CD4-positive, alpha-beta T cell treated with Interleukin-12 subunit alpha and Interleukin-12 subunit beta, for 1 hour (primary cell): ENCODE data around the gene HLA-F.

Experiments
- DNase-seq: peaks from one replicate; pipeline ENCODE4 v3.0.0-alpha.2; 2020

HLA-F gene

GRCh38 chr6:29744621-29745020 lies 21.4 kb downstream of the HLA-F start:
- no peak for DNase-seq

GRCh38 chr6:29745386-29745785 lies 22.2 kb downstream of the HLA-F start:
- no peak for DNase-seq

GRCh38 chr6:29745855-29746449 lies 22.7 kb downstream of the HLA-F start:
- no peak for DNase-seq

- DNase-seq = no peak
Observed at GRCh38 chr6:29746846-29747687, 23.8 kb downstream of the HLA-F start.

GRCh38 chr6:29747688-29748250 lies 24.5 kb downstream of the HLA-F start:
- no peak for DNase-seq

- peak; percentile 83 for DNase-seq
Observed at GRCh38 chr6:29748391-29749307, 25.4 kb downstream of the HLA-F start.

GRCh38 chr6:29749308-29749662 lies 26.1 kb downstream of the HLA-F start:
- DNase-seq = peak; percentile 14

GRCh38 chr6:29749668-29750067 lies 26.4 kb downstream of the HLA-F start:
- DNase-seq = no peak

- DNase-seq = no peak
Observed at GRCh38 chr6:29750709-29751108, 27.5 kb downstream of the HLA-F start.

GRCh38 chr6:29751480-29751879 lies 28.2 kb downstream of the HLA-F start:
- no peak for DNase-seq

- peak; percentile 85 for DNase-seq
Observed at GRCh38 chr6:29752451-29753308, 29.4 kb downstream of the HLA-F start.

- no peak for DNase-seq
Observed at GRCh38 chr6:29753309-29753644, 30.0 kb downstream of the HLA-F start.

GRCh38 chr6:29755295-29755871 lies 32.1 kb downstream of the HLA-F start:
- no peak for DNase-seq

GRCh38 chr6:29757282-29757681 lies 34.0 kb downstream of the HLA-F start:
- no peak for DNase-seq

- DNase-seq = no peak
Observed at GRCh38 chr6:29757701-29758293, 34.6 kb downstream of the HLA-F start.

- DNase-seq = no peak
Observed at GRCh38 chr6:29758761-29759160, 35.5 kb downstream of the HLA-F start.

- DNase-seq = no peak
Observed at GRCh38 chr6:29759457-29759856, 36.2 kb downstream of the HLA-F start.

- no peak for DNase-seq
Observed at GRCh38 chr6:29760328-29760727, 37.1 kb downstream of the HLA-F start.

GRCh38 chr6:29762051-29762450 lies 38.8 kb downstream of the HLA-F start:
- no peak for DNase-seq

- no peak for DNase-seq
Observed at GRCh38 chr6:29762781-29763214, 39.6 kb downstream of the HLA-F start.

GRCh38 chr6:29763491-29764289 lies 40.5 kb downstream of the HLA-F start:
- DNase-seq = no peak
